ENCODE data around the gene RANBP17.

GRCh38 chr5:170860818-170861666, 776 bp upstream of the RANBP17 start:
- TF ChIP-seq CTCF (IDR thresholded peaks at IDR 0.05) = no peak
- TF ChIP-seq POLR2A (IDR thresholded peaks at IDR 0.05) = no peak
